ENCODE results near the gene SYK.
"Not testable (repeated sequence)": the region's sequence is repeated elsewhere in the genome, so short reads cannot be mapped to it uniquely, and the experiment has no call there.

SYK gene

DNA sequence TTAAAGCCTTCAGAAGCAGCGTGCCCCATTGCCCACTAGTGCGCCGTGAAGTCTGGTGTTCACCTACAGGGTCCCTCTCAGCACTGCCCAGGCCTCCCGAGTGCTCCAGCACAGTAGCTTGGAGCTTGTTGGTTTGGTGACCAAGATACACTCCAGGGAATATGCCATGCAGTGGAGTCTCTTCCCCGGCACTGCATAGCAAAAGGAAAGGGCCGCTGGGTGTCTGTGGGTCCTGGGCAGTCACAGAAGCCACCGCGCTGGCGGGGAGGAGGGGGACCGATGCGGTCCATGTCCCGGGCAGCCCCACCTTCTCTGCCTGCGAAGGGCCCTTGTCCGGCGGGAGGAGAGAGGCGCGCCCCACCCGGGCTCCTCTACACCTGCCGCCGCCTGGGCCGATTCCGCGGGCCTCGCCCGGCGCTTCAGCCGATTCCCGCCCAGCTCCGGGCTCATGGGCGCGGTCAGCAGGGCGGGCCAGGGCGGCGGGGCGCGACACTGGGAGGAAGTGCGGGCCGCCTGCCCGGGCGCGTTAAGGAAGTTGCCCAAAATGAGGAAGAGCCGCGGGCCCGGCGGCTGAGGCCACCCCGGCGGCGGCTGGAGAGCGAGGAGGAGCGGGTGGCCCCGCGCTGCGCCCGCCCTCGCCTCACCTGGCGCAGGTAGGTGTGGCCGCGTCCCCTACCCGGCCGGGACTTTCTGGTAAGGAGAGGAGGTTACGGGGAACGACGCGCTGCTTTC, at the start of gene SYK:
Gene SYK (plus strand): TSS at position 579 of the 732 bp plus-strand sequence. CDS start 42,080 bp downstream, outside the sequence.
- Histone ChIP-seq H3K4me1 (ENCODE audit: control insufficient read depth, insufficient read depth, low read length) (no peaks in the 10 kb centered on the region), H3K4me3 (ENCODE audit: low read length) (no peak within 1 kb of the TSS)

GRCh38 chr9:90755514-90756371, 45.9 kb upstream of the SYK start:
- DNase-seq (ENCODE audit: low read depth), result peak; percentile 28
- H3K9ac ChIP-seq (ENCODE audit: low read length); H3K9me3 ChIP-seq (ENCODE audit: control insufficient read depth, low read length); H3K4me3 ChIP-seq (ENCODE audit: low read length); H3K4me1 ChIP-seq (ENCODE audit: control insufficient read depth, insufficient read depth, low read length); H3K36me3 ChIP-seq (ENCODE audit: control insufficient read depth, insufficient read depth, low read length, severe bottlenecking); H3K27me3 ChIP-seq (replicated peaks; ENCODE audit: control insufficient read depth, insufficient read depth, low read length): not testable (repeated sequence)

More for the DNA sequence above, at the start of gene SYK:
- Histone ChIP-seq H3K27me3 (replicated peaks; ENCODE audit: control insufficient read depth, insufficient read depth, low read length) (peaks cover 54% of the 10 kb centered on the region), H3K36me3 (ENCODE audit: control insufficient read depth, insufficient read depth, low read length, severe bottlenecking) (no peaks in the 10 kb centered on the region), H3K9ac (ENCODE audit: low read length) (no peak within 1 kb of the TSS), H3K9me3 (ENCODE audit: control insufficient read depth, low read length) (no peaks in the 10 kb centered on the region)
- no peak for DNase-seq (ENCODE audit: low read depth)

- H3K36me3 ChIP-seq (ENCODE audit: control insufficient read depth, insufficient read depth, low read length, severe bottlenecking); DNase-seq (ENCODE audit: low read depth); H3K4me3 ChIP-seq (ENCODE audit: low read length); H3K9me3 ChIP-seq (ENCODE audit: control insufficient read depth, low read length); H3K9ac ChIP-seq (ENCODE audit: low read length); H3K4me1 ChIP-seq (ENCODE audit: control insufficient read depth, insufficient read depth, low read length); H3K27me3 ChIP-seq (replicated peaks; ENCODE audit: control insufficient read depth, insufficient read depth, low read length): not testable (repeated sequence)
Observed at GRCh38 chr9:90760577-90760976, 41.0 kb upstream of the SYK start.

- Histone ChIP-seq H3K9ac (ENCODE audit: low read length) (no peak overlapping the region), H3K4me1 (ENCODE audit: control insufficient read depth, insufficient read depth, low read length) (no peaks in the 10 kb centered on the region), H3K36me3 (ENCODE audit: control insufficient read depth, insufficient read depth, low read length, severe bottlenecking) (no peaks in the 10 kb centered on the region), H3K4me3 (ENCODE audit: low read length) (no peak overlapping the region), H3K9me3 (ENCODE audit: control insufficient read depth, low read length) (peaks cover 27% of the 10 kb centered on the region), H3K27me3 (replicated peaks; ENCODE audit: control insufficient read depth, insufficient read depth, low read length) (no peaks in the 10 kb centered on the region)
- DNase-seq (ENCODE audit: low read depth), result no peak
Observed at GRCh38 chr9:90766731-90767130, 34.9 kb upstream of the SYK start.

- H3K4me1 ChIP-seq (ENCODE audit: control insufficient read depth, insufficient read depth, low read length), result no peaks in the 10 kb centered on the region
- H3K9me3 ChIP-seq (ENCODE audit: control insufficient read depth, low read length), result peaks cover 27% of the 10 kb centered on the region
- H3K27me3 ChIP-seq (replicated peaks; ENCODE audit: control insufficient read depth, insufficient read depth, low read length), result no peaks in the 10 kb centered on the region
- no peak for DNase-seq (ENCODE audit: low read depth)
- no peak overlapping the region for H3K9ac ChIP-seq (ENCODE audit: low read length)
- no peak overlapping the region for H3K4me3 ChIP-seq (ENCODE audit: low read length)
- H3K36me3 ChIP-seq (ENCODE audit: control insufficient read depth, insufficient read depth, low read length, severe bottlenecking), result no peaks in the 10 kb centered on the region
Observed at GRCh38 chr9:90767523-90768100, 34.0 kb upstream of the SYK start.

GRCh38 chr9:90770182-90770738, 31.4 kb upstream of the SYK start:
- Histone ChIP-seq H3K4me1 (ENCODE audit: control insufficient read depth, insufficient read depth, low read length) (no peaks in the 10 kb centered on the region), H3K9me3 (ENCODE audit: control insufficient read depth, low read length) (peaks cover 27% of the 10 kb centered on the region), H3K36me3 (ENCODE audit: control insufficient read depth, insufficient read depth, low read length, severe bottlenecking) (no peaks in the 10 kb centered on the region), H3K9ac (ENCODE audit: low read length) (no peak overlapping the region), H3K27me3 (replicated peaks; ENCODE audit: control insufficient read depth, insufficient read depth, low read length) (no peaks in the 10 kb centered on the region), H3K4me3 (ENCODE audit: low read length) (no peak overlapping the region)
- DNase-seq (ENCODE audit: low read depth), result no peak

DNA sequence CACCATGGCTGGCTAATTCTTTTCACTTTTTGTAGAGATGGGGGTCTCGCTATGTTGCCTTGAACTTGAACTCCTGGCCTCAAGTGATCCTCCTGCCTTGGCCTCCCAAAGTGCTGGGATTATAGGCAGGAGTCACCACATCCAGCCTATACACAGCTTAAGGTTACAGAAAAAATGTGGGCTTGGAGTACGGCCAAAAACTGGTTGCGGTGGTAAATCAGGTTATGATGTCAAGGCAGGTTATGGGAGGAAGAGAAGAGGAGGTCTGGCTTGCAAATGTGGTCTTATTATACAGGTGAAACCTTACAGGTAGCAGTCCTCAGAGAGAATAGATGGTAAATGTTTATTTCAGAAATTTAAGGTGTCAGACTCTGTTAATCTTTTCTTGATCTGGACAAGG, 30.7 kb upstream of the SYK start:
- no peak for DNase-seq (ENCODE audit: low read depth)
- peaks cover 4% of the 10 kb centered on the region for H3K27me3 ChIP-seq (replicated peaks; ENCODE audit: control insufficient read depth, insufficient read depth, low read length)
- H3K9ac ChIP-seq (ENCODE audit: low read length), result no peak overlapping the region
- H3K9me3 ChIP-seq (ENCODE audit: control insufficient read depth, low read length), result peaks cover 27% of the 10 kb centered on the region
- H3K36me3 ChIP-seq (ENCODE audit: control insufficient read depth, insufficient read depth, low read length, severe bottlenecking), result no peaks in the 10 kb centered on the region
- H3K4me3 ChIP-seq (ENCODE audit: low read length), result no peak overlapping the region
- H3K4me1 ChIP-seq (ENCODE audit: control insufficient read depth, insufficient read depth, low read length), result no peaks in the 10 kb centered on the region

- Histone ChIP-seq H3K4me3 (ENCODE audit: low read length) (no peak overlapping the region), H3K27me3 (replicated peaks; ENCODE audit: control insufficient read depth, insufficient read depth, low read length) (peaks cover 4% of the 10 kb centered on the region), H3K9ac (ENCODE audit: low read length) (no peak overlapping the region), H3K9me3 (ENCODE audit: control insufficient read depth, low read length) (peaks cover 16% of the 10 kb centered on the region), H3K4me1 (ENCODE audit: control insufficient read depth, insufficient read depth, low read length) (no peaks in the 10 kb centered on the region), H3K36me3 (ENCODE audit: control insufficient read depth, insufficient read depth, low read length, severe bottlenecking) (no peaks in the 10 kb centered on the region)
- DNase-seq (ENCODE audit: low read depth), result no peak
Observed at GRCh38 chr9:90772386-90772785, 29.2 kb upstream of the SYK start.

GRCh38 chr9:90773617-90774016, 28.0 kb upstream of the SYK start:
- H3K9ac ChIP-seq (ENCODE audit: low read length), result no peak overlapping the region
- H3K4me1 ChIP-seq (ENCODE audit: control insufficient read depth, insufficient read depth, low read length), result no peaks in the 10 kb centered on the region
- H3K4me3 ChIP-seq (ENCODE audit: low read length), result no peak overlapping the region
- H3K27me3 ChIP-seq (replicated peaks; ENCODE audit: control insufficient read depth, insufficient read depth, low read length), result peaks cover 4% of the 10 kb centered on the region
- H3K9me3 ChIP-seq (ENCODE audit: control insufficient read depth, low read length), result peaks cover 4% of the 10 kb centered on the region
- DNase-seq (ENCODE audit: low read depth), result no peak
- H3K36me3 ChIP-seq (ENCODE audit: control insufficient read depth, insufficient read depth, low read length, severe bottlenecking), result no peaks in the 10 kb centered on the region

DNA sequence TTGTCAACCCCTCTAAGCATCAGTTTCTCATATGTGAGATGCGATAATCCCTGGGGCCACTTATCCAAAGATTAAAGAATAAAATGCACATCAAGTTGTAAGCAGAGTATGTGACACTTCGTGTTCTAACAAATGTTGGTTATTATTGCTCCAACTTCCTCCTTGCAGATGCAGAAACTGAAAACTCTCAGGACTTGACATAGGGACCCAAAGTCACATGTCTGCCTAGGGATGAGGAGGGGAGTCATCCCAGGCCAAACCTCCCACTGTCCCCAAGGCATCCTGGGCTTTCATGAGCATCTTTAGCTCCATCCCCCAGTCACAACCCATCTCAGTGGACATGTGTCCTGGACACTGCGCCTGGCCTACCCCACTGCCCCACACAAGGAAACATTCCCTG, 27.5 kb upstream of the SYK start:
- H3K36me3 ChIP-seq (ENCODE audit: control insufficient read depth, insufficient read depth, low read length, severe bottlenecking), result no peaks in the 10 kb centered on the region
- DNase-seq (ENCODE audit: low read depth), result no peak
- H3K9me3 ChIP-seq (ENCODE audit: control insufficient read depth, low read length), result no peaks in the 10 kb centered on the region
- H3K4me3 ChIP-seq (ENCODE audit: low read length), result no peak overlapping the region
- H3K4me1 ChIP-seq (ENCODE audit: control insufficient read depth, insufficient read depth, low read length), result no peaks in the 10 kb centered on the region
- no peak overlapping the region for H3K9ac ChIP-seq (ENCODE audit: low read length)
- peaks cover 4% of the 10 kb centered on the region for H3K27me3 ChIP-seq (replicated peaks; ENCODE audit: control insufficient read depth, insufficient read depth, low read length)

GRCh38 chr9:90774682-90775081, 26.9 kb upstream of the SYK start:
- H3K27me3 ChIP-seq (replicated peaks; ENCODE audit: control insufficient read depth, insufficient read depth, low read length), result peaks cover 4% of the 10 kb centered on the region
- H3K36me3 ChIP-seq (ENCODE audit: control insufficient read depth, insufficient read depth, low read length, severe bottlenecking), result no peaks in the 10 kb centered on the region
- no peak for DNase-seq (ENCODE audit: low read depth)
- H3K9me3 ChIP-seq (ENCODE audit: control insufficient read depth, low read length), result no peaks in the 10 kb centered on the region
- H3K4me3 ChIP-seq (ENCODE audit: low read length), result no peak overlapping the region
- H3K9ac ChIP-seq (ENCODE audit: low read length), result no peak overlapping the region
- H3K4me1 ChIP-seq (ENCODE audit: control insufficient read depth, insufficient read depth, low read length), result no peaks in the 10 kb centered on the region

Data from adipocyte (in vitro differentiated cells).